Peyer's patch (tissue), 4 donors: ENCODE measurements around the gene KBTBD4.

ENCODE experiments used
- POLR2A ChIP-seq, 2 donors: fragments of 450-650 bp; IDR thresholded peaks; one replicate each; pipeline ENCODE4 v1.5.1; 2017; ENCODE audit warnings: antibody characterized with exemption in 2 of 2, mild to moderate bottlenecking in 2 of 2, moderate library complexity in 2 of 2
- TF ChIP-seq, protein P1 (sequence below), 6 experiments: fragments of 450-650 bp in 4 of 6; fragments of 200-600 bp in 2 of 6; sonication (generic) in 1 of 6; IDR thresholded peaks; one replicate each; pipeline ENCODE4 v1.5.1; 2017 to 2019; ENCODE audit warnings: antibody characterized with exemption in 6 of 6, mild to moderate bottlenecking in 3 of 6, moderate library complexity in 1 of 6

GRCh38 chr11:47589977-47590861 is 11.4 kb upstream of the KBTBD4 start:
- TF ChIP-seq, protein P1, sequence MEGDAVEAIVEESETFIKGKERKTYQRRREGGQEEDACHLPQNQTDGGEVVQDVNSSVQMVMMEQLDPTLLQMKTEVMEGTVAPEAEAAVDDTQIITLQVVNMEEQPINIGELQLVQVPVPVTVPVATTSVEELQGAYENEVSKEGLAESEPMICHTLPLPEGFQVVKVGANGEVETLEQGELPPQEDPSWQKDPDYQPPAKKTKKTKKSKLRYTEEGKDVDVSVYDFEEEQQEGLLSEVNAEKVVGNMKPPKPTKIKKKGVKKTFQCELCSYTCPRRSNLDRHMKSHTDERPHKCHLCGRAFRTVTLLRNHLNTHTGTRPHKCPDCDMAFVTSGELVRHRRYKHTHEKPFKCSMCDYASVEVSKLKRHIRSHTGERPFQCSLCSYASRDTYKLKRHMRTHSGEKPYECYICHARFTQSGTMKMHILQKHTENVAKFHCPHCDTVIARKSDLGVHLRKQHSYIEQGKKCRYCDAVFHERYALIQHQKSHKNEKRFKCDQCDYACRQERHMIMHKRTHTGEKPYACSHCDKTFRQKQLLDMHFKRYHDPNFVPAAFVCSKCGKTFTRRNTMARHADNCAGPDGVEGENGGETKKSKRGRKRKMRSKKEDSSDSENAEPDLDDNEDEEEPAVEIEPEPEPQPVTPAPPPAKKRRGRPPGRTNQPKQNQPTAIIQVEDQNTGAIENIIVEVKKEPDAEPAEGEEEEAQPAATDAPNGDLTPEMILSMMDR (IDR thresholded peaks at IDR 0.05) = no peak
- no peak for TF ChIP-seq POLR2A (IDR thresholded peaks at IDR 0.05)
